Hepatocyte (in vitro differentiated cells): ENCODE data around the gene SART1.

ENCODE experiments used
- EZH2 ChIP-seq: fragments of 200-600 bp; sonication (generic); IDR thresholded peaks from 2 replicates; pipeline ENCODE4 v1.6.1; 2016; ENCODE audit warnings: antibody characterized with exemption, mild to moderate bottlenecking, borderline replicate concordance
- EZH2phosphoT487 ChIP-seq: fragments of 200-600 bp; sonication (generic); IDR thresholded peaks from one replicate; pipeline ENCODE4 v1.6.1; 2018; ENCODE audit warnings: antibody characterized with exemption, mild to moderate bottlenecking, low read depth, moderate library complexity; ENCODE audit not compliant: unreplicated experiment, severe bottlenecking
- TF ChIP-seq, protein P1 (sequence below): fragments of 200-600 bp; sonication (generic); IDR thresholded peaks from 2 replicates; pipeline ENCODE4 v1.5.1; 2016; ENCODE audit warnings: antibody characterized with exemption, mild to moderate bottlenecking; ENCODE audit not compliant: poor library complexity

DNA sequence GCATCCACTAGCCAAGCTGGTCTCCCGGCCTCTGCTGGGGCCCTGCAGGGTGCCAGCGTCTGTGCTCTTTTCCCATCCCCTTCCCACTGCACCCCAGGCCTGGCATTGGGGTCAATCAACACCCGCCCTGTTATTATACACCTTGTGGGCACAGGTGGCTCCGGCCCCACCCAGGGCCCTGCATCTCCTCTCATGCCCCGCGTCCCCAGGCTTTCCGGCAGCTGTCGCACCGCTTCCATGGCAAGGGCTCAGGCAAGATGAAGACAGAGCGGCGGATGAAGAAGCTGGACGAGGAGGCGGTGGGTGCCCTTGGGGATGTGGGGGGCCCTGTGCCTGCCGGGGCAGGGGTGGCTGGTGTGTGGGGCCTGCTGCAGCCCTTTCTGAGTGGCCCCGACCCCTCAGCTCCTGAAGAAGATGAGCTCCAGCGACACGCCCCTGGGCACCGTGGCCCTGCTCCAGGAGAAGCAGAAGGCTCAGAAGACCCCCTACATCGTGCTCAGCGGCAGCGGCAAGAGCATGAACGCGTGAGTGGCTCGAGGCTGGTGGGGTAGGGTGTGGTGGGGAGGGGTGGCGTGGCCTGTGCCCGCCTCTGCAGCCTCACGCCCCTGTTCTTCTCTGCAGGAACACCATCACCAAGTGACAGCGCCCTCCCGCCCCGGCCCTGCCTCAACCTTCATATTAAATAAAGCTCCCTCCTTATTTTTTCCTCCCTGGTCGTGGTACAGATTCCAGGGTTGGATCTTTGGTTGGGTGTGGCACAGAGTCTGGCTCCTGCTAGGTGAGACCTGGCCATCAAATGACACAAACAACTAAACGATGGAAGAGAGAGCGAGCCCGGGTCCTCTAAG is 17.1 kb downstream of the SART1 start:
- TF ChIP-seq, protein P1, sequence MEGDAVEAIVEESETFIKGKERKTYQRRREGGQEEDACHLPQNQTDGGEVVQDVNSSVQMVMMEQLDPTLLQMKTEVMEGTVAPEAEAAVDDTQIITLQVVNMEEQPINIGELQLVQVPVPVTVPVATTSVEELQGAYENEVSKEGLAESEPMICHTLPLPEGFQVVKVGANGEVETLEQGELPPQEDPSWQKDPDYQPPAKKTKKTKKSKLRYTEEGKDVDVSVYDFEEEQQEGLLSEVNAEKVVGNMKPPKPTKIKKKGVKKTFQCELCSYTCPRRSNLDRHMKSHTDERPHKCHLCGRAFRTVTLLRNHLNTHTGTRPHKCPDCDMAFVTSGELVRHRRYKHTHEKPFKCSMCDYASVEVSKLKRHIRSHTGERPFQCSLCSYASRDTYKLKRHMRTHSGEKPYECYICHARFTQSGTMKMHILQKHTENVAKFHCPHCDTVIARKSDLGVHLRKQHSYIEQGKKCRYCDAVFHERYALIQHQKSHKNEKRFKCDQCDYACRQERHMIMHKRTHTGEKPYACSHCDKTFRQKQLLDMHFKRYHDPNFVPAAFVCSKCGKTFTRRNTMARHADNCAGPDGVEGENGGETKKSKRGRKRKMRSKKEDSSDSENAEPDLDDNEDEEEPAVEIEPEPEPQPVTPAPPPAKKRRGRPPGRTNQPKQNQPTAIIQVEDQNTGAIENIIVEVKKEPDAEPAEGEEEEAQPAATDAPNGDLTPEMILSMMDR = no peak
- TF ChIP-seq EZH2 = no peak
- no peak for TF ChIP-seq EZH2phosphoT487
